GF-D8 (cell line): ENCODE measurements around the gene CHD5.

Experiments used
- DNase-seq: peaks from one replicate; lab custom pipeline; 2025; lab: John Stamatoyannopoulos, UW

Gene CHD5

DNA sequence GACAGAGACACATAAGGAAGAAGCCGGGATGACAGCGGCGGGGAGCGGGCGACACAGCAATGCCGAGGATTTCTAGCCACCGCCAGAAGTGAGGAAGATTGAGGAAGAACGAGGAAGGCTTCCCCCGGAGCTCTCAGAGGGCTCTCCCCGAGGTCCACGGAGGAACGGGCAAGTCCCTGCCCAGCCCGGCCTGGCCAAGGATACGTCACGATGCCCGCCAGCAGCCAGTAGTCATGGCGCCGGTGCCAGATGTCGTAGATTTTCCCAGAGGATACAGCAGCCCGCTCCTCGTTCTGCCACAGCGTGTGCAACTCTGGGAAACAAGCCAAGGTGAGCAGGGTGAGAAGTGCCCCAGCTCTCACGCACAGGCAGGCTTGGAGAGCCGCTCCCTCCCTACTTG is 68.5 kb downstream of the CHD5 start:
- no peak for DNase-seq

- DNase-seq = no peak
These were observed 69.8 kb downstream of the CHD5 start for GRCh38 chr1:6110326-6110725.

DNA sequence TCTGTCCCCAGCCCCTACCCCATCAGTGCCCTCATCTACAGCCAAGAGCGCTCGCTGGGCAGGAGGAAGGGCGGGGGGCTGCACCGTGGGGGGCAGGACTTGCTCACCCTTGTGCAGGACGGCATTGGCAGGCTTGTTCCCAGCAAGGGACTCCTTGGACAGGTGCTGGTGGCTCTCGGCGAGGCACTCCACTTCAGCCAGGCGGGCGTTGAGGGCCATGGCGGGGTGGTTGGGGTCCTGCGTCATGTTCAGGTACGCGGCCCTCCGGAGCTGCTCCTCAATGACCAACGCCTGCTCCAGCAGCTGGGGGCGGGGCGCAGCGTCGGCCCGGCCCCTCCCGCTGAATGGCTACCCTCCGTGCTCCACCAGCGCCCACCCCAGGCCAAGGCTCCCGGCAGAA is 70.4 kb downstream of the CHD5 start:
- DNase-seq = no peak

DNA sequence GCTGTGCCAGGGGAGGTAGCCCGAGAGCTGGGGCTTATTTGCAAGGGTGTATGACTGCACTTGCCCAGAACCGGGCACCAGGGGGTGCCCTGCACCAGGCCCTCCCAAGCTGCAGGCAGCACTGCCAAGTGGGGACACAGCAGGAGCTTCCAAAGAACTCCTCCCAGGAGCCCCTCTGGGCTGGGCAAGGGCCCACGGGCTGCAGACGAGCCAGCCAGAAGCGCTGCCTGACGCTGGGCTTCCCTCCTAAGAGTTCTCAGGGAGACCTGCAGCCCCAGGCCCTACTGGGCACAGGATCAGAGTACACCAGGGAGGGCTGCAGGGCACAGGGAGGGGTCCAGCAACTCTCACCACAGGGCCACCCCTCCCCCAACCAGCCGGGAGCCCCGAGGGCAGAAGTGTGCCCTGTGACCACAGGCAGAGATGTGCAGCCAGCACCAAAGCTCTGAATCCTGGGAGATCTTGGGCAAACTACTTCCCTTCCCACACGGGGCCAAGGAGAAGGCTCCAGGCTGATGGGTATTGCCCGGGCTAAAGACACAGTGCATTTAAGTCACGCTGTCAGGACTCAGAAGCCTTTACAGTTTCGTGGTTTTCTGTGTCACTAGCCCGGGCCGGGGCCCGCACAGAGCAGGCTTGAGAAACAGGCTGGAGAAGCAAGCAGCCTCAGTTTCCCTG is 71.0 kb downstream of the CHD5 start:
- peak; percentile 26 for DNase-seq

DNA sequence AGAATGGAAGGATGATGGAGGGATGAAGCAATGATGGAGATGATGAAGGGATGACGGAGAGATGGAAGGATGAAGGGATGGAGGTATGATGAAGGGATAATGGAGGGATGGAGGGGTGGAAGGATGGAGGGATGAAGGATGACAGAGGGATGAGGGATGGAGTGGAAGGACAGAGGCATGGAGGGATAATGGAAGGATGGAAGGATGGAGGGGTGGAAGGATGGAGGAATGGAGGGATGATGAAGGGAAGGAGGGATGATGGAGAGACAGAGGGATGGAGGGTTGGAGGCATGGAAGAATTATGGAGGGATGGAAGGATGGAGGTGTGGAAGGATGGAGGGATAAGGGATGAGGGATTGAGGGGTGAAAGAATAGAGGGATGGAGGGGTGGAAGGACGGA is 71.6 kb downstream of the CHD5 start:
- DNase-seq = no peak

DNA sequence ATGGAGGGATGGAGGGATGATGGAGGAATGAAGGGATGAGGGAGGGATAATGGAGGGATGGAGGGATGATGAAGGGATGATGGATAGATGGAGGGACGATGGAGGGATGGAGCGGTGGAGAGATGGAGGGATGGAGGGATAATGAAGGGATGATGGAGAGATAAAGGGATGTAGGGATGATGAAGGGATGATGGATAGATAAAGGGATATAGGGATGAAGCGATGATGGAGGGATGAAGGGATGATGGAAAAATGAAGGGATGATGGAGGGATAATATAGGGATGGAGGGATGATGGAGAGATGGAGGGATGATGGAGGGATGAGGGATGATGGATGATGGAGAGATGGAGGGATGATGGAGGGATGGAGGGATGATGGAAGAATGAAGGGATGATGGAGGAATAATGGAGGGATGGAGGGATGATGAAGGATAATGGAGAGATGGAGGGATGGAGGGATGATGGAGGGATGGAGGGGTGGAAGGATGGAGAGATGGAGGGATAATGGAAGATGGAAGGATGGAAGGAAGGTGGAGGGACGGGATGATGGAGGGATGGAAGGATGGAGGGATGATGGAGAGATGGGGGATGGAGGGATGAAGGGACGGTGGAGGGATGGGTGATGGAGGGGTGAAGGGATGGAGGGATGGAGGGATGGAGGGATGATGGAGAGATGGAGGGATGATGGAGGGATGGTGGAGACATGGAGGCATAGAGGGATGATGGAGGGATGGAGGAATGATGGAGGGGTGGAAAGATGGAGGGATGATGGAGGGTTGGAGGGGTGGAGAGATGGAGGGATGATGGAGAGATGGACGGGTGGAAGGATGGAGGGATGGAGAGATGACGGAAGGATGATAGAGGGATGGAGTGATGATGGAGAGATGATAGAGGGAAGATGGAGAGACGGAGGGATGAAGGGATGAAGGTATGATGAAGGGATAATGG is 72.4 kb downstream of the CHD5 start:
- no peak for DNase-seq

DNA sequence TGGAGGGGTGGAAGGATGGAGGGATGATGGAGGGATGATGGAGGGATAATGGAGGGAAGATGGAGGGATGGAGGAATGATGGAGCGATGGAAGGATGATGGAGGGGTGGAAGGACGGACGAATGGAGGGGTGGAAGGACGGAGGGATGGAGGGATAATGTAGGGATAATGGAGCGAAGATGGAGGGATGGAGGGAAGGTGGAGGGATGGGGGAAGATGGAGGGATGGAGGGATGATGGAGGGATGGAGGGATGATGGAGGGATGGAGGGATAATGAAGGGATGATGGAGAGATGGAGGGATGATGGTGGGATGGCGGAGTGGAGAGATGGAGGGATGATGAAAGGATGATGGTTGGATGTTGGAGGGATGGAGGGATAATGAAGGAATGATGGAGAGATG is 73.1 kb downstream of the CHD5 start:
- no peak for DNase-seq

DNA sequence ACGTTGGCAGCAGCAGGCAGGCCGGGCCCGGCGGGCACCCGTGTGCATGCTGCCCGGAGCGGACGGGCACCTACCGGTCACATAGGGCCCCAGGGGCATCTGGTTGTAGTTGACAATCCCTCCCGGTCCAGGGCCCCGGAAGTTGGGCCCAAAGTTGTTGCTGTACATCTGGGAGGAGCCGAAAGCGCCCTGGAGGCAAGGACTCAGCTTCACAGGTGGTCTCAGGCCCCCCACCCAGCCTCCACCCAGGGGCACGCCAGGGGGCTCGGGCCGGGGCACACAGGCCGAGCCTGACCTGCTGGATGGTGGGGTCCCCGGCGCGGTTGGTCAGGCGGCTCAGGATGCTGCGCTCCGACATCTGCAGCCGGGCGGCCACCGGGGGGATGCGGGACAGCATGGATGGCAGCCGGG is 73.8 kb downstream of the CHD5 start:
- DNase-seq = no peak

DNA sequence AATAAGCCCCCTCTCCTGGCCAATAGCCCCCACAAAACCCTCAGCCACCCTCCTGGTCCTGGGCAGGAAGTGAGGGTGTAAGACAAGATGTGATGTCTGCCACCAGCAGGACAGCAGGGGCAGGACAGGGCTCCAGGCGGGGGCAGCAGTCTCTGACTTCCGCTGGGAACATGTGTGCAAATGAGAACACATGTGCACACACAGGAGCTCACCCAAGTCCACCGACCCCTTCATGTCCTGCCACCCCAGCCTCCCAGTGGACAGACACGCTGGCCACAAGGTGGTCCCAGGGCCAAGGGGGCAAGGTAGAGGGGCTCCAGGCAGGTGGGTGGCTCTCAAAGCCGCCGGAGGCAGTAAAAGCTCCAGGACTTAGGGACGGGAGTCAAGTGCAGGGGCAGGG is 74.4 kb downstream of the CHD5 start:
- no peak for DNase-seq

GRCh38 chr1:6105218-6105679 is 74.9 kb downstream of the CHD5 start:
- DNase-seq = no peak

GRCh38 chr1:6104631-6105030 is 75.5 kb downstream of the CHD5 start:
- DNase-seq = no peak

- DNase-seq = no peak
These were observed 76.1 kb downstream of the CHD5 start for GRCh38 chr1:6103854-6104530.

GRCh38 chr1:6103111-6103853 is 76.8 kb downstream of the CHD5 start:
- DNase-seq = no peak

GRCh38 chr1:6102532-6102845 is 77.6 kb downstream of the CHD5 start:
- DNase-seq = no peak

DNA sequence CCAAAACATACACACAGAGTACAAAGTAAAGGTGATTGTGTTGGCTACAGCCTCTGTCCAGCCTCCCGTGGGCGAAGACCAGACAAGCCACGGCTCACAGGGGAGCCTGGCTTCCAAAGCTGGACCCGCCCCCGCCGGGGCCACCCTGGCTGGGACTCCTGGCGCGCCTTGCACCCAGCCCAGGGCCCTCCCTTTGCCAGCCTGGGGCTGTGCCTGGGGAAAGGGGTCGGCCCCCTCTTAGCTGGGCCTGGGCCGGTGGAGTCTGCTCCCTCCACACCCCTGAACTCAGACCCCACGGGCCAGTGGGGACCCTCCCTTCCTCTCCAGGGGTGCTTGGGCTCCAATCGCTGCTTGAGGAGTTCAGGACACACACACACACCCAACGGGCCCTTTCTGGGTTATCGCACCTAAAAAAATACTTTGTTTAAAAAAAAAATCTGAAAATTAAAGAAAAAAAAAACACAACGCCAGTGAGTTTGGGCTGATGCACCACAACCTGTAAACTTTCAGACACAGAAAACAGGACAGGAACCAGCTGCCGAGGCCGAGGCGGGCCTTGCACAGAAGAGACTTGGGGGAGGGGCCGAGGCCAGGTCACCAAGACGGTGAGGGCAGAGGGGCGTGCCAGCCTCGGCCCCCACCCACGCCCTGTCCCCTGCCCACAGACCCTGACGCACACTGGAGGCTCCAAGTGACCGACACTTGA is 78.1 kb downstream of the CHD5 start:
- DNase-seq = no peak

- no peak for DNase-seq
These were observed 79.0 kb downstream of the CHD5 start for GRCh38 chr1:6100861-6101783.

- DNase-seq = no peak
These were observed 80.0 kb downstream of the CHD5 start for GRCh38 chr1:6099787-6100765.

DNA sequence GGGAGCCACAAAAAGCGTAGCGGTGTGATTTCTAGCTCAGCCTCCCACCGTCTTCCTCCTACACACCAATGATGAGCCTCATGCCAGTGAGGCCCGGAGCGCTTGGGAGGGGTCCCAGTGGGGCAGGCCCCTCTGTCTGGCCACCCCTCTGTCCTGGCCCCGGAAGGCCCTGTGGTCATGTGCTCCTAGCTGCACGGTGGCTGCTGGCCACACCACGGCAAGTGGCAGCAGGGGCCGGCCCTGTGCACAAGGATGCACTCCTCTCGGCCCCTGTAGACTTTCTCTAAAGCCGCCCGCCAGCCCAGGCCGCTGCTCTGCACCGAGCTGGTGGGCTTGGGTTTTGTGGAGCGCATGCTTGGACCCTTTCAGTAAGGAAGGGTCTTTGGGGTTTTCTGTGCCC is 80.8 kb downstream of the CHD5 start:
- DNase-seq = no peak
